ENCODE results near the gene ARMC5.

GRCh38 chr16:31499928-31500327 is 40.6 kb downstream of the ARMC5 start:
- TF ChIP-seq, protein P1, sequence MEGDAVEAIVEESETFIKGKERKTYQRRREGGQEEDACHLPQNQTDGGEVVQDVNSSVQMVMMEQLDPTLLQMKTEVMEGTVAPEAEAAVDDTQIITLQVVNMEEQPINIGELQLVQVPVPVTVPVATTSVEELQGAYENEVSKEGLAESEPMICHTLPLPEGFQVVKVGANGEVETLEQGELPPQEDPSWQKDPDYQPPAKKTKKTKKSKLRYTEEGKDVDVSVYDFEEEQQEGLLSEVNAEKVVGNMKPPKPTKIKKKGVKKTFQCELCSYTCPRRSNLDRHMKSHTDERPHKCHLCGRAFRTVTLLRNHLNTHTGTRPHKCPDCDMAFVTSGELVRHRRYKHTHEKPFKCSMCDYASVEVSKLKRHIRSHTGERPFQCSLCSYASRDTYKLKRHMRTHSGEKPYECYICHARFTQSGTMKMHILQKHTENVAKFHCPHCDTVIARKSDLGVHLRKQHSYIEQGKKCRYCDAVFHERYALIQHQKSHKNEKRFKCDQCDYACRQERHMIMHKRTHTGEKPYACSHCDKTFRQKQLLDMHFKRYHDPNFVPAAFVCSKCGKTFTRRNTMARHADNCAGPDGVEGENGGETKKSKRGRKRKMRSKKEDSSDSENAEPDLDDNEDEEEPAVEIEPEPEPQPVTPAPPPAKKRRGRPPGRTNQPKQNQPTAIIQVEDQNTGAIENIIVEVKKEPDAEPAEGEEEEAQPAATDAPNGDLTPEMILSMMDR (IDR thresholded peaks at IDR 0.05; ENCODE audit: borderline replicate concordance, extremely low read depth, low read length, poor library complexity, severe bottlenecking), result no peak
- TF ChIP-seq EZH2 (IDR thresholded peaks at IDR 0.05; ENCODE audit: borderline replicate concordance, low read depth, low read length, severe bottlenecking), result no peak
